NB4 (cell line): ENCODE results near the gene IGFBP6.

Experiments used
- CTCF ChIP-seq: IDR thresholded peaks from one replicate; pipeline ENCODE4 v1.5.1; 2012; ENCODE audit warnings: low read depth, low read length
- MAX ChIP-seq: IDR thresholded peaks from 2 replicates; pipeline ENCODE4 v1.6.1; 2011; ENCODE audit warnings: low read depth, low read length
- MYC ChIP-seq: IDR thresholded peaks from 2 replicates; pipeline ENCODE4 v1.6.1; 2011; ENCODE audit warnings: low read depth, low read length
- POLR2A ChIP-seq: IDR thresholded peaks from 2 replicates; pipeline ENCODE4 v1.6.1; 2011; ENCODE audit warnings: mild to moderate bottlenecking; ENCODE audit not compliant: insufficient read length; ENCODE audit errors: extremely low read depth

- no peak for TF ChIP-seq CTCF
- no peak for TF ChIP-seq MAX
- no peak for TF ChIP-seq POLR2A
- TF ChIP-seq MYC = no peak
Observed at GRCh38 chr12:53056296-53056695, 41.2 kb upstream of the IGFBP6 start.
